HG03060 (cell line): ENCODE results near the gene SLC32A1.

Source experiments
- ATAC-seq: cut with Tn5 transposase; IDR thresholded peaks from one replicate; pipeline ENCODE4 v1.9.1; 2021; ENCODE audit warnings: low read depth, moderate number of reproducible peaks; ENCODE audit not compliant: unreplicated experiment

The SLC32A1 gene, protein sequence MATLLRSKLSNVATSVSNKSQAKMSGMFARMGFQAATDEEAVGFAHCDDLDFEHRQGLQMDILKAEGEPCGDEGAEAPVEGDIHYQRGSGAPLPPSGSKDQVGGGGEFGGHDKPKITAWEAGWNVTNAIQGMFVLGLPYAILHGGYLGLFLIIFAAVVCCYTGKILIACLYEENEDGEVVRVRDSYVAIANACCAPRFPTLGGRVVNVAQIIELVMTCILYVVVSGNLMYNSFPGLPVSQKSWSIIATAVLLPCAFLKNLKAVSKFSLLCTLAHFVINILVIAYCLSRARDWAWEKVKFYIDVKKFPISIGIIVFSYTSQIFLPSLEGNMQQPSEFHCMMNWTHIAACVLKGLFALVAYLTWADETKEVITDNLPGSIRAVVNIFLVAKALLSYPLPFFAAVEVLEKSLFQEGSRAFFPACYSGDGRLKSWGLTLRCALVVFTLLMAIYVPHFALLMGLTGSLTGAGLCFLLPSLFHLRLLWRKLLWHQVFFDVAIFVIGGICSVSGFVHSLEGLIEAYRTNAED

DNA sequence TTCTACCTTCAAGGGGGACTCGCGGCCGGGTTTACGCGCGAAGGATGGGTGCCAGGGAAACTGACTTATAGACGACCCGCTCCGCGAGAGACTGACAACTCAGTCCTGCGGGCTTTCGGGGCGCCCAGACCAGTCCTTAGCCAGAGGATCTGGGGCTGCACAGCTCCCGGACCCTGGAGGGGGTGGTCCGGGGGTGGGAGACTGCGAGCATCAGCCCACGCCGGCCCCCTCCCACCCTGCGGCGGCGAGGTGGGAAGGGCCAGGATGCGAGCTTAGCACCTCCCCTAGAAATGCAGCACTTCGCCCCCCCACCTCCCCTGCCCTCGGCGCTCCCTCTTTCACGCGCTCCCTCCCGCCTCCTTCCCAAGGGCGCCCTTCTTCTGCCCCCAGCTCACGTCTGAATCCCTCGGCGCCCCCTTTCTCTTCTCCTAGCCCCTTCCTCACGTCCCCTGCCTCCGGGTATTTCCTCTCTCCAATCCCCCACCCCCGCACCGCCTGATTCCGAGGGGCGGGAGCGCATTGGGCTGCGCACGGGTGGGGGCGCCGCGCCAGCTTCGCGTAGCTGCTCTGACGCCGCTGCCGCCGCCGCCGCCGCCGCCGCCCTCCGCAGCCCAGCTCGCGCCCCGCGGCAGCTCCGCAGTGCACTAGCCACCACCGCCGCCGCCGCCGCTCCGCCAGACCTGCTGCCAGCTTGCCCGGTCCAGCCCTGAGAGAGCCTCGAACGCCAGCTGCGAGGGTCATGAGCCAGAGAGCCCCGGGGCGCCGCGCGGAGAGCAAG is at the start of gene SLC32A1:
Gene SLC32A1, plus strand, starts transcription at position 639 of the 778 bp plus-strand sequence. CDS start 239 bp downstream, outside the sequence.
- ATAC-seq, result no peak

DNA sequence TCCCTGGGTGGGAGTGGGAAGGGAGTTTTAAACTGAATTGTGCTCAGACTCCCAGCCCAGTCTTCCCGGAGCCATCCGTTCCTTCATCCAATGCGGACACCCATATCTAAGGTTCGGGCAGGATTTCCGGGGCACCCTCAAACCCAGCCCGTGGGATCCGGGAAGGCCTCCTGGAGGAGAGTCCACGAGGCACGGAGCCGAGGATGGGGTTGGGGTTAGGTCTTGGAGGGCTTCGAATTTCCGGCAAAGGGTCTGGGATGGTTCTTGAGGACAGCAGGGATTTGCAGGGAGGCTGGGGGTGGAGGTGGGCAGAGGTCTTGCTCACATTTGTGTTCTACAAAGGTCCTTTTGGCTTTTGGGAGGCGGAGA is 49.5 kb upstream of the SLC32A1 start:
- ATAC-seq, result no peak

DNA sequence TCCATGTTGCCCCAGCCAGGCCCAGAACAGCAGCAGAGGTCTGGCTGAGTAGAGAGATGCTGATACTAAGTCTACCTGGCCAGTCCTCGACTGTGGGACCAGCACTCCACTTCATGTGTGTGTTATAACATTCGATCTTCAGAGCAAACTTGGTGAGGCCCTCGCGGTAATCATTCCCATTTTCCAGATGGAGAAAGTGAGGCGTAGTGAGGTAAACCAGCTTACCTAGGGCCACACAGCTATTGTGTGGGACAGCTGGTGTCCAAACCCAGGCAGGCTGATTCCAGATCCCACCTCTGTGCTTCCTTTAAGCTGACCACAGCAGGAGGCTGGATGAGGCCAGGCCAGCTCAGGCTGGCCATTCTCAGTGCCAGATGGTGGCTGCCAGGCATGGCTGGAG is 47.7 kb upstream of the SLC32A1 start:
- ATAC-seq, result no peak

DNA sequence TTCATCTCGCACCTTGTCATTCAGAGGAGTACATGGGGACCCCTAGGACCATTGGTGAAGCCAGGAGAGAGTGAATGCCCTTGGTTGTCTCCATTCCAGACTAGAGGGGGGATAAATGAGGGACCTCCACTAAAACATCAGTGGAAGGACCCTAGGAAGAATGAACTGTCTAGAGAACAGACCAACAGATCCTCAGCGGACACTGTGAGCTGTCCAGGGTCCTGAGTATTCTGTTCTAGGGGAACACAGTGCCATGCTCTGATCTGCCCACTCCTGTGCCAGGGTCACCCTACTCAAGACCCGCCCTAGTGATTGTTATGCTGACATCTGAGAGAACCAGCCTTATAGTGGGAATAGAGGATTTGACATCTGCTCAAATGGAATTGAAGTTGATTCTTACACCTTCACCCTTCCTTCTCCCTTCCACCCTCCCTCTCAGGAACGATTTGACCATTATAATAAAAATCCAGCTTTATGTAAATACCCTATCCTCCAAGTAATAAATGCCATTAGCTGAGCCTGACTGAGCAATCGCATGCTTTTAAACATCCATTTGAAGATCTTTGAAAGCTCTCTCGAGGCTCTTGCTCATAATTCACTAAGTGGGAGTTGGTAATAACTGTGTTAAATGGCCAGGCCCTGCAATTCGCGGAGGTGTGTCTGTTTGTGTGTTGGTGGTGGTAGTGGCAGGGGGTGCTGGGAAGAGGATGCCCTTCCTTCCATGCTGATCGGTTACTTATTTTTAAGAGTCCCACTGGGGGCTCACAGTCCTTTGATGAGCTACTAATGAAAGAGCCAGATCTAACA is 43.6 kb upstream of the SLC32A1 start:
- ATAC-seq, result no peak

DNA sequence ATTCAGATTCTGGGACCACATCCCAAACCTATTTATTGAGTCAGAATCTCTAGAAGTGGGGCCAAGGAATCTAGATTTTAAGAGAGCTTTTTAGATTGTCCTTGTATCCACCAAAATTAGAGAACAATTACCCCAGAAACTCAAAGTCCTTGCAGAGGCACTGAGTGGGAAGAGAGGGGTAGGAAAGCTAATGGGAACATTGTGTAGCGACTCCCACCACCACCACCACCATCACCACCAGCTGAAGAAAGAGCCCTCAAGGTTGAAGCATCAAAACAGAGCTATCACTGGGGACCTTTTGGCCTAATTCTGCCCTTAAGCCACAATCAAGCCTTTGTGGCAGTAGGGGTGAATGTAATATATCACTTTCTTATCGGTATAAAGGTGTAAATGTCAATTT is 39.0 kb upstream of the SLC32A1 start:
- no peak for ATAC-seq

DNA sequence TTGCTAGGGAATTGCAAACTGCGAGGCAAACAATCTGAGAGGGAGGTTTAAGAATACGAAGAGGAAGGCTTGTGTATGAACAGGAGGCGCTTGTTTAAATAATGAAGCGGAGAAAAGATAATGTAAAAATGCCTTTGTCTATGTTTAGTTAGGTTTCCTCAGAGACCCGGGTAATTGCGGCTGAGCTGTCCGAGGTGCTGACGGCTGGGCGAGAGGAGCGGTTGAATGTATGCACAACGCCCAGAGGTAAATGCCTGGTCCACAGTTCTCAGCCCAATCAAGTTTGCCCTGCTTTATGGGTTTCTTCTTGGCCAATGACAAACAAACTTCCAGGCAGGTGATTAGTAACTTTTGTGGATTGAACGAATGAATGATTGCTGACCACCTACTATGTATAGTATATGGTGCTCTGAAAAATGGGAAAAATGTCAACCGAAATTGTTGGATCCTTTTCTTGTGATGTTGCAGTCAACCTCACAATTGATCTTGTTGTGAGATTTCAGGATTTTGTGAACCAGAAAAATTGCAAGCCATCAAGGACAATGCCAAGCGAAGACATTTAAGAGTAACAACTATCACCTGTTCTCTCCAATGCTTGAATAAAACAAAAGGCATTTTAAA is 38.3 kb upstream of the SLC32A1 start:
- ATAC-seq, result no peak

DNA sequence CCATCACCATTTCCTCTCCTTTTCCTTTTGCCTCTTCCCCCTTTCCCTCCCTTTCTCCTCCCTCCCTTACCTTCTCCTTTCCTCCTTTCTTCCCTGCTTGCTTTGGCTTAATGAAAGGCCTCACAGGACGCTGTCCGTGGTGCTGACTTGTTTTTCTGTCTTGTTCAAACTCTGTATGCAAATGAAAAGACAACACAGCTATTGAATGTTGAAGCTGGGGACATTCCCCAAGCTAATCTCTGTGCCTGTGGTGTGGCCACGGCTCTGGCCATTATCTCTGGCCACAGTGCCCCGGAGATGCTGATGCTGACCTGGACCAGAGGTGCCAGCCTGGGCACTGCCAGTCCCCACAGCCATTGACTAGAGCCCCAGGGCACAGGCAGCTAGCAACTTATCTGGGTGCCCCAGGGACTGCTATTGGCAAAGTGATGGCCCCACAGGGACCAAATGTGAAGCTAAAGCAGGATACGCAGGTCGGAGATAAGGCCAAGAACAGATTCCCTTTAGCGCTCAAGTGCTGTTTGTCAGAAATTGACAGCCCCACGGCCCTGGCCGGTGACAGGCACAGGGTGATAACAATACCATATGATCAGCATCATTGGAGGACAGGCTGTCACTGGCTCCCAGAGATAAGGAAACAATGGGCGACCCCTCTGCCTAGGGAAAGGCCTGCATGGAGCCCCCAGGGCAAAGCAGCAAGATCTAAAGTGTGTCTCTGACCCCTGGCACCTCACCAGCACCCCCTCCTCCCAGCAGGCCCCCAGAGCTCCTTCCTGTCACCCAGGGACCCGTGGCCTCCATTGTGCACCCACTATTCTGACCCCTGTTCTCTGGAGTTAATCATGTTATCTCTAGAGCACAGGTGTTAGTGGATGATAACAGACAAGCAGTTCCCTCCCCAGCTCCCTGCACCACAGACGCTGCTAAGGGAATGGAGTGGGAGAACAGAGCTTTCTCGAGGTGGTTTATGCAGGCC is 31.6 kb upstream of the SLC32A1 start:
- no peak for ATAC-seq

DNA sequence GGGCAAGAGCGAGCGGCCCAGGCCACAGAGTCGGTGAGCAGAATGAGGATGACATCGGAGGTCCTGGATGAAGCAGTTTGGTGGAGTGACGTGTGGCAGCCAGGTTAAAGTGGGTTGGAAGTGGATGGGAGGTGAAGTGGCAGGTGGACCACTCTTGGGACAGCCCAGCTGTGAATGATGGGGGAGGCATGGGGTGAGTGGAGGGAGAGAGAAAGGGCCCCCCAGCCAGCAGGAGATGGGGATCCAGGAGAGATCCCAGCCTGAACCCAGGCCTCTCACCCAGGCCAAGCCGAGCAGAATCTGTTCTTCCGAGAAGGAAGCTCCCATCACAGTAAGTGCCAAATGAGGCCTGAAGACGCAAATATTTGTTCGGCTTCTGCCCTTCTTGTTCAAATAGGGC is 27.0 kb upstream of the SLC32A1 start:
- ATAC-seq, result no peak

DNA sequence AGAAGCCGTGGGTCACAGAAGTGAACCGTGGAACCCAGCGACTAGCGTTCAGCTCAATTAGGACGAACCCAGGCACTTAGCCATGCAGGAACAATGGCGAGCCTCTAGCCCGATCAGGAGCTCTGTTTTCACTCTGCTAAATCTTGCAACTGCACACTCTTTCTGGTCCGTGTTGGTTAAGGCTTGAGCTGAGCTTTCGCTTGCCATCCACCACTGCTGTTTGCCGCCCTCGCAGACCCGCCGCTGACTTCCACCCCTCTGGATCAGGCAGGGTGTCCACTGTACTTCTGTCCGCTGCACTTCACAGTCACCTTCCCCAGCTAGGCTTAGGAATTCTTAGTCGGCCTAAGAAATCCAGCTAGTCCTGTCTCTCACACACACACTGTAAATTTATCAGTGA is 25.7 kb upstream of the SLC32A1 start:
- no peak for ATAC-seq

DNA sequence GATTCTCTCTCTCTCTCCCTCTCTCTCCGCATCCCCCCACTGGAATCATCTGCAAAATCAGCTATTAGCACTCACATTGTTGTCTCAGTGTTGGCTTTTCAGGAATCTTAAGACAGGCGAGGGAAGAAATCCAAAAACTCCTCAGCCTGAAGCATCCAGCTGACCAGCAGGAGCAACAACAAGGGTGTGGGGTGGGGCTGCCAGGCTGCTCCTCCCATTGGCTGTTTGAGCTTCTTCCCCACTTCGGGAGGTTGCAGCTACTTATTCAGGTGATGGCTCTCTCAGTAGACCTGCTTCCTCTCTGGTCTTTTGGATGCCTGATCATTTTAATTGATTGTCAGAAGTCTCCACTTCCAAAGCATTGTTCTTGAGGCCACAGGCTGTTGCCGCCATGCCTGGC is 24.1 kb upstream of the SLC32A1 start:
- ATAC-seq, result no peak

DNA sequence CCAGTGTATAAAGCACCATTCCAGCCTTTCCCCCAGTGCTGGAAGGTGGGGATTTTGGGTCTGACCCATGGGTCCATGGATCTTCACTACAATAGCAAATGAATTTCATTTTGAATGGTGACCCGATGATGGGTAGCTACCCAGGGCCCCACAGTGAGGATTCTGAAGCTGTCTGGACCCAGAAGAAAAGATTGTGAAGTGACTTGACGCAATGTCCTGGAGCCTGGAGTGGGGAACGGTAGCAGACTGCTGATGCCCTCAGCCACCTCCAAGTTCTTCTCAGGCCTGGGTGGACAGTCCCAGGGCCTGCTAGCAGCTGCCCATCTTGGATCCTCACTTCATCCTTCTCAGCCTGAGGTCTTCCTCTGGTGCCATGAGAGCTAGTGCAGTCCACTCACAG is 23.4 kb upstream of the SLC32A1 start:
- no peak for ATAC-seq

DNA sequence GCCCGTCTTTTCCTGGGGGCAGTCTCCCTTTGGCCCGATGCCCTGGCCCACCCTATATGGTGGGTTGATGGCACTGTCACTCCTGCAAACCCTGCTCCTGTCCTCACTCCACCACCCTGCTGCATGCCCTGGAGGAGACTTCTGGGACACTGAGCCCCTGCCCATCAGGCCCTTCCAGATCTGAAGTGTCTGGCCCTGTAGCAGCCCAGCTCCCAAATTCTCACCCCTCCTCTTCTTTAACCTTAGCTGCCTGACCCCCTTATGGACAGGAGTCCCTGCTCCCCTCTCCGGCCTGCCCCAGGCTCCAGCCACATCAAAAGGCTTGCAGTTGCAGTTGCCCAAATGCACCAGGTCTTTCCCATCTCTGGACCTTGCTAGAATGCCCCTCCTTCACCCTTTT is 20.8 kb upstream of the SLC32A1 start:
- no peak for ATAC-seq

DNA sequence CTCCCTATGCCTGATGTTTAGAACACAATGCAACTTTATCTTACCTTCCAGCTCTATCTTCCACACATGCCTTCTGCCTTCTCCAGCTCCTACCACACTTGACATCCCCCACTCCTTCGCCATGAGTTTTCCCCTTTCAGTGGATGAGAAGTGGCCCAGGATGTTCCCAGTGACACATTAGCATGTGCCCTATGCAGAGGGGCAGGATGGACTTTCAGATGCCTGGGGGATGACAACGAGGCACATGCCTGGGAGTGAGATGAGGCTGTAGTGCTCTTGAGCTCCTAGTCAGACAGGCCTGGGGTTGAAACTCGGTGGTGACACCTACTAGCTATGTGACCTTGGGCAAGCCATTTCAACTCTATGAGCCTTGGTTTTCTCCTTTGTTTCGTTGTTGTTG is 20.1 kb upstream of the SLC32A1 start:
- ATAC-seq, result no peak

DNA sequence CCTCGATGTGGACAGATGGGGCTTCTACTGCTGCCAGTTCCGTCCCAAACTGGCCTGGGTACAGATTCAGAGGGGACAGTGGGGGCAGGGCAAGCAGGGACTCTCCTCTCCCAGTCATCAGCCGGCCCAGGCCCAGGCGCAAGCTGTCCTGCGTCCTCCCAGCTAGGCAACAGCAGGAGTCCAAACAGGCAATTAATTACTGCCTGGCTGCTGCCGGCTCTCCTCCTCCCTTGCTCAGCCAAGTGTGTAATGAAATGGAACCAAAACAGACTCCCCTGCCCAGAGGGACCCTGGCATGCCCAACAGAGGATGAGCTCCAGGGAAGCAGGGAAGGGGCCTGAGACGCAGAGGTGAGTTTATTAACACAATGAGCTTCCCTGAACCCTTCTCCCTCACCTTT is 17.8 kb upstream of the SLC32A1 start:
- ATAC-seq, result no peak

DNA sequence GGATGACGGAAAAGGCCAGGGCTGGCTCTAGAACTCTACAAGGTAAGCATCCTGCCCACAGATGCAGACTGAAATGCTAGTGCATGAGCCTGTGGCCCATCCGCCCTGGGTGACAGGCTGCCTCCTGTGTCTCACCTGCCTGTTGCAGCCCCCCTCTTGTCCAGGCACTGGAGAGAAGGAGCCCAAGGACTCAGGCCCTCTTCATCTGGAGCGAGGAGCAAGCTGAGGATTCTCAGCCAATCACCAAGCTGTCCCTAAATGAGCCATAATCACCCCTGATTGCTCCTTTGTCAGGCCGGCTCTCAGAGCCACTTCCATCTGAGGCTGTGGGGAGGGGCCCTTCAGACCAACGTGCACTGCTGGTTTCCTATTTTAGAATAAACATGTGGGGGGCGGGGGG is 10.0 kb upstream of the SLC32A1 start:
- ATAC-seq, result no peak

DNA sequence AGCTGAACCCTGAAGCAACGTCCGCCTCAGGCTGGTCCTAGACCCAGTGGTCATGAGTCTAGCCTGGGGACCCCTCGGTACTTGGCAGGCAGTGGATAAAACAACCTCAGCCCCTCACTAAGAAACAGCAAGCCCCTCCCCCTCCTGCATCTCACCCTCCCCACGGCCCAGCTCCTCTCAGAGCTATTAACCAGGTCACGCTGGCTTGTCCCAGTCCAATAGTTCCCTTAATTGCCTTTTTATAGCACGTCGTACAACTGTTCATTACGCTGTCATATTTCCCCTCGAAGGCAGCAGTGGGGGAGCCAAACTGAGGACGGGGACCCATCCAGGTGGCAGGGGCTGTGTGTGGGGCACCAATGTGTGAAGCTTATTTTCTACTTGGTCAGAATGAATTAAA is 8.6 kb upstream of the SLC32A1 start:
- ATAC-seq, result no peak

DNA sequence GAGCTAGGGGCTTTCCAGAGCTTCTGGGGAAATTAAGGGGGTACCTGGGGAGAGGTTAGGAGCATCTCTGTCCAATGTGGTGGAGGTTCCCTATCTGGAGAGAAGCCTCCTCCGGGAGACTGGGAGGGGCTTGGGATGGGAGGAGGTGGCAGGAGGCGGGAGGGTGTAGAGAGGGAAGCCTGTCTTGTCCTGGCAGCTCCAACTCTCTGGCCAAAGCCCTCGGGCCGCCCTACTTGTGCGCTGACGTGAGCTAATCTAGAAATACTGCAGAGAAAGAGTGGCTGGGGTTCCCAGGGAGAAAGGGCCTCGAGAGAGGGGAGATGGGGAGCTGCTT is 1.6 kb upstream of the SLC32A1 start:
- no peak for ATAC-seq

DNA sequence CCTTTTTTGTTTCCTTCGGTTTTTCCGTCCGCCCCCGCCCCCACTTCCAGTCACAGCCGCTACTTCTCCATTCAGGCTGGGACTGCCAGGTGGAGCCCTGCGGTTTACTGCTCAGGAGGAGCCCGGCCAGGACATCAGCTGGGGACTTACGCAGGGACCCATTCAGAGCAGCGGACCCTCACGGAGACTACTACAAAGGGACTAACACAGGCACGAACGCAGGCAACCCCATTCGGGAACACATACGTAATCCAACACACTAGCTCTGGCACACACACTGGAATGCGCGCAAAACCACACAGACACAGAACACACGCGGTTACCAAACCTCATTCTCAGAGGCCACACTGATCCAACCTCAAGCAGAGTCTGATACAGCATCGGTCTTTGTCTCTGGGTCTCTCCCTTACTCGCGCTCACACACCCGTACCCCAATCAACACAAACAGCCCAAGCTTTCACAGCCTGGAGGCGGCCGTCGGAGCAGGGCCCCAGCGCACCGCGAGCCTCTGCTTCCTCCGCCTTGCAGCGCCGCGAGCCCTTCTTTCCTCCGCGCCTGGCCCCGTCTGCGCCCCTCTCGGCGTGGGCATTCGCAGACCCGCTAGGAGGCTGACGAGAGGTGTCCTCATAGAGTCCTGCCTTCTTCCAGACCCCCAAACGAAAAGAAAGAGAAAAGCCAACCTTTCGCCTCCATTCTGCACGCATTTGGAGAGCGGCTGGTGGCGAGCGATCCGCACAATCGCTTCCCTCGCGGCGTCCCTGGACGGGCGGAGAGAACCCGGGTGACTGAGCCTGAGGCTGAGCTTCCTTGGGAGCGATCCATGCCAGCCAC is 1.1 kb upstream of the SLC32A1 start:
- ATAC-seq, result no peak
